K562 (cell line): Measurements from ENCODE around the gene CUEDC2. TPM values are rescaled to one million over a fixed set of nuclear protein-coding genes. Genes with fewer than 3 reads are reported as not detected.

ENCODE experiments used
- ARID1B ChIP-seq: fragments of 450-650 bp; IDR thresholded peaks from 2 replicates; pipeline ENCODE4 v1.6.1; 2016; ENCODE audit warnings: antibody characterized with exemption, mild to moderate bottlenecking, inconsistent platforms
- CTCF ChIP-seq, 3 experiments: IDR thresholded peaks in 2 of 3; conservative IDR thresholded peaks in 1 of 3; 2 replicates each; pipeline ENCODE4 v1.5.1; 2011 to 2012; ENCODE audit warnings: low read length in 3 of 3, mild to moderate bottlenecking in 3 of 3, control low read depth in 2 of 3, improper control_type of control experiment in 1 of 3, inconsistent platforms in 1 of 3, low read depth in 1 of 3, mixed read lengths in 1 of 3, moderate library complexity in 1 of 3; ENCODE audit not compliant: insufficient read depth in 2 of 3
- DLX4 ChIP-seq: fragments of 250-450 bp; sonication (Bioruptor Pico); IDR thresholded peaks from 2 replicates; pipeline ENCODE4 v1.6.1; 2021; ENCODE audit warnings: mild to moderate bottlenecking
- HDAC2 ChIP-seq: fragments of 450-650 bp; IDR thresholded peaks from 2 replicates; pipeline ENCODE4 v1.6.1; 2016; ENCODE audit warnings: mild to moderate bottlenecking
- HOXB6 ChIP-seq: fragments of 250-450 bp; sonication (Bioruptor Pico); IDR thresholded peaks from 2 replicates; pipeline ENCODE4 v1.5.1; 2022; ENCODE audit warnings: mild to moderate bottlenecking, borderline replicate concordance
- PCBP2 ChIP-seq: fragments of 200-400 bp; formaldehyde crosslinking; IDR thresholded peaks from 2 replicates; pipeline ENCODE4 v1.6.1; 2018; ENCODE audit warnings: low read length, low read depth, mild to moderate bottlenecking, moderate library complexity; ENCODE audit not compliant: poor library complexity, severe bottlenecking
- PHF21A ChIP-seq: fragments of 450-650 bp; IDR thresholded peaks from 2 replicates; pipeline ENCODE4 v1.6.1; 2017; ENCODE audit warnings: low read depth, borderline replicate concordance
- SMAD3 ChIP-seq: fragments of 450-650 bp; formaldehyde crosslinking; conservative IDR thresholded peaks from 2 replicates; pipeline ENCODE4 v1.4.0; 2020; ENCODE audit warnings: mild to moderate bottlenecking
- ZBTB8A ChIP-seq: fragments of 450-650 bp; IDR thresholded peaks from 2 replicates; pipeline ENCODE4 v1.6.1; 2018; ENCODE audit warnings: mild to moderate bottlenecking, moderate library complexity; ENCODE audit not compliant: partially characterized antibody
- ZNF140 ChIP-seq: fragments of 250-450 bp; sonication (Bioruptor Pico); IDR thresholded peaks from 2 replicates; pipeline ENCODE4 v1.8.0; 2021; ENCODE audit warnings: moderate library complexity, mild to moderate bottlenecking, inconsistent platforms
- ZNF318 ChIP-seq, 2 experiments: fragments of 450-650 bp; IDR thresholded peaks; 2 replicates each; pipeline ENCODE4 v1.6.1; 2016; ENCODE audit warnings: mild to moderate bottlenecking in 2 of 2, borderline replicate concordance in 1 of 2, low read depth in 1 of 2, moderate library complexity in 1 of 2
- polyA plus RNA-seq, 8 experiments: library from polyadenylated mRNA; depleted of rRNA in 4 of 8; stranded (reverse) in 5 of 8; unstranded in 3 of 8; fragments of >200 nt; fragmentation: Nextera tagmentation in 2 of 8; fragmentation: Illumina TruSeq in 1 of 8; extraction: Ambion mirVana in 2 of 8; extraction: Trizol in 1 of 8; gene quantifications; 2 replicates each; pipeline versions ENCODE4 v1.2.1 to v1.2.3, GENCODE V29; 2011 to 2014; ENCODE audit warnings: inconsistent platforms in 1 of 8, missing spikeins in 1 of 8
- total RNA-seq, 7 experiments: library from RNA; depleted of rRNA in 6 of 7; stranded (reverse); fragments of >200 nt in 6 of 7; fragmentation: Illumina TruSeq in 2 of 7; extraction: Trizol in 2 of 7; gene quantifications; 2 replicates each; pipeline versions ENCODE4 v1.2.1 to v1.2.3, GENCODE V29; 2011 to 2021; ENCODE audit warnings: low replicate concordance in 1 of 7
- TF ChIP-seq, protein P1 (sequence below): fragments of 450-650 bp; IDR thresholded peaks from 2 replicates; pipeline ENCODE4 v1.6.1; 2016
- TF ChIP-seq, protein P2 (sequence below): sonication (generic); formaldehyde crosslinking; IDR thresholded peaks from 2 replicates; pipeline ENCODE4 v1.8.1; 2022; ENCODE audit warnings: missing genetic modification reagents

The CUEDC2 gene
- total and polyA plus RNA-seq, 9 of the 15 experiments (the other 6 are each of a cell fraction or from before 2014, with no cell fraction given): 8.5 to 48.9 (median 27.4) TPM

- TF ChIP-seq, protein P1, sequence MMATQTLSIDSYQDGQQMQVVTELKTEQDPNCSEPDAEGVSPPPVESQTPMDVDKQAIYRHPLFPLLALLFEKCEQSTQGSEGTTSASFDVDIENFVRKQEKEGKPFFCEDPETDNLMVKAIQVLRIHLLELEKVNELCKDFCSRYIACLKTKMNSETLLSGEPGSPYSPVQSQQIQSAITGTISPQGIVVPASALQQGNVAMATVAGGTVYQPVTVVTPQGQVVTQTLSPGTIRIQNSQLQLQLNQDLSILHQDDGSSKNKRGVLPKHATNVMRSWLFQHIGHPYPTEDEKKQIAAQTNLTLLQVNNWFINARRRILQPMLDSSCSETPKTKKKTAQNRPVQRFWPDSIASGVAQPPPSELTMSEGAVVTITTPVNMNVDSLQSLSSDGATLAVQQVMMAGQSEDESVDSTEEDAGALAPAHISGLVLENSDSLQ: no peak
- TF ChIP-seq PCBP2: no peak
- TF ChIP-seq, protein P2, sequence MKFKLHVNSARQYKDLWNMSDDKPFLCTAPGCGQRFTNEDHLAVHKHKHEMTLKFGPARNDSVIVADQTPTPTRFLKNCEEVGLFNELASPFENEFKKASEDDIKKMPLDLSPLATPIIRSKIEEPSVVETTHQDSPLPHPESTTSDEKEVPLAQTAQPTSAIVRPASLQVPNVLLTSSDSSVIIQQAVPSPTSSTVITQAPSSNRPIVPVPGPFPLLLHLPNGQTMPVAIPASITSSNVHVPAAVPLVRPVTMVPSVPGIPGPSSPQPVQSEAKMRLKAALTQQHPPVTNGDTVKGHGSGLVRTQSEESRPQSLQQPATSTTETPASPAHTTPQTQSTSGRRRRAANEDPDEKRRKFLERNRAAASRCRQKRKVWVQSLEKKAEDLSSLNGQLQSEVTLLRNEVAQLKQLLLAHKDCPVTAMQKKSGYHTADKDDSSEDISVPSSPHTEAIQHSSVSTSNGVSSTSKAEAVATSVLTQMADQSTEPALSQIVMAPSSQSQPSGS (CRISPR knock-in tag): no peak
- no peak for TF ChIP-seq ZNF140 (CRISPR knock-in tag)
- no peak for TF ChIP-seq ZNF318 (IDR thresholded peaks at IDR 0.05; ENCODE audit: borderline replicate concordance in 1 of 2, low read depth in 1 of 2)
- TF ChIP-seq HDAC2: 0 out of 2 replicates have a peak, but pooled peaks have one; percentile 66
- no peak for TF ChIP-seq ZBTB8A
- TF ChIP-seq PHF21A: peak; percentile 69; the same call in 1 of the 2 replicates
- no peak for TF ChIP-seq HOXB6 (CRISPR knock-in tag)
- TF ChIP-seq ARID1B: no peak
- TF ChIP-seq SMAD3: no peak
- TF ChIP-seq CTCF (IDR thresholded peaks at IDR 0.05 in 2 of 3, conservative IDR thresholded peaks at IDR 0.05 in 1 of 3; ENCODE audit: insufficient read depth in 2 of 3, low read depth in 1 of 3, low read length in 3 of 3): no peak
- no peak for TF ChIP-seq DLX4 (CRISPR knock-in tag)
Observed at GRCh38 chr10:102420714-102421506, 11.5 kb downstream of the CUEDC2 start, which contains the start of gene FBXL15 (continued).
